Activated CD4-positive, alpha-beta T cell treated with anti-CD3 and anti-CD28 coated beads for 1 hour (primary cell): ENCODE measurements around the gene SMIM35.
A peak's percentile ranks its signal among the peaks of the same experiment; 100 is the strongest.

Source experiments
- DNase-seq: peaks from one replicate; pipeline ENCODE4 v3.0.0-alpha.2; 2020

Gene SMIM35

DNA sequence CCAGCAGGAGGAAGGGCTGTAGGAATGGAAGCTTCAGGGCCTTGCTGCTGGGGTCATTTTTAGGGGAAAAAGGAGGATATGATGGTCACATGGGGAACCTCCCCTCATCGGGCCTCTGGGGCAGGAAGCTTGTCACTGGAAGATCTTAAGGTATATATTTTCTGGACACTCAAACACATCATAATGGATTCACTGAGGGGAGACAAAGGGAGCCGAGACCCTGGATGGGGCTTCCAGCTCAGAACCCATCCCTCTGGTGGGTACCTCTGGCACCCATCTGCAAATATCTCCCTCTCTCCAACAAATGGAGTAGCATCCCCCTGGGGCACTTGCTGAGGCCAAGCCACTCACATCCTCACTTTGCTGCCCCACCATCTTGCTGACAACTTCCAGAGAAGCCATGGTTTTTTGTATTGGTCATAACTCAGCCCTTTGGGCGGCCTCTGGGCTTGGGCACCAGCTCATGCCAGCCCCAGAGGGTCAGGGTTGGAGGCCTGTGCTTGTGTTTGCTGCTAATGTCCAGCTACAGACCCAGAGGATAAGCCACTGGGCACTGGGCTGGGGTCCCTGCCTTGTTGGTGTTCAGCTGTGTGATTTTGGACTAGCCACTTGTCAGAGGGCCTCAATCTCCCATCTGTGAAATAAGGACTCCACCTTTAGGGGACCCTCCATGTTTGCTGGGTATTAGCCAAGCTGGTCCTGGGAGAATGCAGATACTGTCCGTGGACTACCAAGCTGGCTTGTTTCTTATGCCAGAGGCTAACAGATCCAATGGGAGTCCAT, 86.5 kb downstream of the SMIM35 start:
- DNase-seq, result no peak

DNA sequence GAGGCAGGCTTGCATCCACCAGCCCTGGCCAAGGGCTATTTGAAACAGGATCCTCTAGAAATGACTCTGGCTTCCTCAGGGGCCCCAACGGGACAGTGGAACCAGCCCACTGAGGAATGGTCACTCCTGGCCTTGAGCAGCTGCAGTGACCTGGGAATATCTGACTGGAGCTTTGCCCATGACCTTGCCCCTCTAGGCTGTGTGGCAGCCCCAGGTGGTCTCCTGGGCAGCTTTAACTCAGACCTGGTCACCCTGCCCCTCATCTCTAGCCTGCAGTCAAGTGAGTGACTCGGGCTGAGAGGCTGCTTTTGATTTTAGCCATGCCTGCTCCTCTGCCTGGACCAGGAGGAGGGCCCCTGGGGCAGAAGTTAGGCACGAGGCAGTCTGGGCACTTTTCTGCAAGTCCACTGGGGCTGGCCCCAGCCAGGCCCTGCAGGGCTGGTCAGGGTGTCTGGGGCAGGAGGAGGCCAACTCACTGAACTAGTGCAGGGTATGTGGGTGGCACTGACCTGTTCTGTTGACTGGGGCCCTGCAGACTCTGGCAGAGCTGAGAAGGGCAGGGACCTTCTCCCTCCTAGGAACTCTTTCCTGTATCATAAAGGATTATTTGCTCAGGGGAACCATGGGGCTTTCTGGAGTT, 87.3 kb downstream of the SMIM35 start:
- DNase-seq, result no peak

DNA sequence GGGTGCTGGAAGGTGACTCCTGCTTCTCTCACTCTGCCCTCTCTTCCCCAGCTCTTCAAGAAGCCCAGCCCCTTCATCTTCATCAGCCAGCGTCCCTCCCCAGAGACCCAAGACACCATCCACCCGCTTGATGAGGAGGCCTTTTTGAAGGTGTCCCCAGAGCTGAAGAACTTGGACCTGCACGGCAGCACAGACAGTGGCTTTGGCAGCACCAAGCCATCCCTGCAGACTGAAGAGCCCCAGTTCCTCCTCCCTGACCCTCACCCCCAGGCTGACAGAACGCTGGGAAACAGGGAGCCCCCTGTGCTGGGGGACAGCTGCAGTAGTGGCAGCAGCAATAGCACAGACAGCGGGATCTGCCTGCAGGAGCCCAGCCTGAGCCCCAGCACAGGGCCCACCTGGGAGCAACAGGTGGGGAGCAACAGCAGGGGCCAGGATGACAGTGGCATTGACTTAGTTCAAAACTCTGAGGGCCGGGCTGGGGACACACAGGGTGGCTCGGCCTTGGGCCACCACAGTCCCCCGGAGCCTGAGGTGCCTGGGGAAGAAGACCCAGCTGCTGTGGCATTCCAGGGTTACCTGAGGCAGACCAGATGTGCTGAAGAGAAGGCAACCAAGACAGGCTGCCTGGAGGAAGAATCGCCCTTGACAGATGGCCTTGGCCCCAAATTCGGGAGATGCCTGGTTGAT, 88.0 kb downstream of the SMIM35 start:
- no peak for DNase-seq

DNA sequence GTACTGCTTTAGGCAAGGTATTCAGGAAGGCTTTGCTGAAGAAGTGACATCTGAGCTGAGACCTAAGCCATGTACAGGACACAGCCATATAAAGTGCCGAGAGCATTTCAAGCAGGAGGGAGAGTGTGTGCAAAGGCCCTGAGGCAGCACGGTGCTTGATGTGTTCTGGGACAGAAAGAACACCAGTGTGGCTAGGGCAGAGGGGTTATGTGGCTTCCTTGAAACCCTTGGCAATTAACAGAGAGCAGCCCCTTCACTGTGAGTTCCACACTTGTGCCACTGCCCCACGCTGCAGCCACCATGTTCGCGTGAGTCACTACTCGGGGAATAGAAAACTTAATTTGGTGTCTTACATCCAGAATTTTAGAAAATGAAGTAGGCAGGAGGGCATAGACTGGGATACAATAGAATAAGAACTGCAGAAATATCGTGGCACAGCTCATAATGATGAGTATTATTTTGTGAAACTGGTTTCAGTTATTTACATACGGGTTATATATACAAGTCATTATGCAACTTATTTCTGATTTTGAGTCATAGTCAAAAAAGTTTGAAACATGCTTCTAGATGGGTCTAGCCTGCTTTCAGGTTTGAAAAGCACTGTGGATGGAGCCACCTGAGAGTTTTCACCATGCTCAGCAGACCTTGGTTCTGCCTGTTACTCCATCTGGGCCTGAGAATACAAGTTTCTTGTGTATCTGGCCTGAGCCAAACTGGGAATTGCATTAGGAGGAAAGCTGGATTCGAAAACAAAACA, 88.8 kb downstream of the SMIM35 start:
- DNase-seq, result no peak

DNA sequence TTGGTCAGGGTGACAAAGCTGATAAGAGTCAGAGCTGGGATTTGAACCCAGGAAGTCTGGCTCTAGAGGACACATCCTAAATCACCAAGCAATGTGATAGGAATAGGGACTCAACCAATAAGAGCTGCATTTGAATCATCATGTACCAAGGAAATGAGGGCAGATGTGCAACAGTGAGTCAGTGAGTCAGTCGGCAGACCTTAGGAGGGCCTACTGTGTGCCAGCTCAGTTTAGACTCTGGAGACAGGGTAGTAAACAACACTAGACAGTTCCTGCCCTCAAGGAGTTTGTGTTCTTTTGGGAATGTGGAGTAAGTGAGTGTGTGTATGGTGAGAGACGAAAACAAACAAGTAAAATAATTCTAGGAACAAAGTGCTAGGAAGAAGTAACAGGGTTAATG, 89.4 kb downstream of the SMIM35 start:
- DNase-seq, result no peak

DNA sequence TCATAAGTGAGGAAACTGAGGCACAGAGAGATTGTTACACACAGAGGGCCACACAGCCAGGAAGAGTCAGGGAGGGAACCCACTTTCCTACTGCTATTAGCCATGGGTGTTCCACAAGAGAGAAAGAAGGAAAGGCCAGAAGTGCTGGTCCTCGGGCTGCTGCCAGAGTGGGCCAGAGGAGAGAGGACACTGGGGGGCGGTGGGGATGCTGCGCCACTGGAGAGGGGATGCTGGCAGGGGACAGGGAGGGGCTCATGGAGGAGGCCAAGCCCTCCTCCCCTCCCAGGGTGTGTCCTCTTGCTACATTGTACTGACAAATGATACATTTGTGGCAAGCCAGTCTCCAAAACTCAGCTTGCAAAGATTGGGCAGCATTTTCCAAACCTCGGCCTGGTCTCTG, 90.7 kb downstream of the SMIM35 start:
- no peak for DNase-seq

DNA sequence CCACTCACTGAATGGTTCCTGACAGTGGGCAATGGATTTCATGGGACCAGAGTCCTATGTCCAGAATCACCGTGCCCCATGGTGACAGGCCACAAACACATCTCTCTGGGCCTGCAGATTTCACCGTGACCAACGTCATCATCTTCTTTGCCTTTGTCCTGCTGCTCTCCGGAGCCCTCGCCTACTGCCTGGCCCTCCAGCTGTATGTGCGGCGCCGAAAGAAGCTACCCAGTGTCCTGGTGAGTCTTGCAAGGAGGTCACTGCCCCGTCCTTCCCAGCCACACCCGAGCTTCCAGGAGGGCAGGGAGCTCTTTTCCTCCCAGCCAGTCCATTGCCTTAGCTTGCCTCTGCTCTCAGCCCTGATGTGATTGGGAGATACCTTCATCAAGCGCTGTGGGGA, 91.3 kb downstream of the SMIM35 start:
- DNase-seq, result no peak

DNA sequence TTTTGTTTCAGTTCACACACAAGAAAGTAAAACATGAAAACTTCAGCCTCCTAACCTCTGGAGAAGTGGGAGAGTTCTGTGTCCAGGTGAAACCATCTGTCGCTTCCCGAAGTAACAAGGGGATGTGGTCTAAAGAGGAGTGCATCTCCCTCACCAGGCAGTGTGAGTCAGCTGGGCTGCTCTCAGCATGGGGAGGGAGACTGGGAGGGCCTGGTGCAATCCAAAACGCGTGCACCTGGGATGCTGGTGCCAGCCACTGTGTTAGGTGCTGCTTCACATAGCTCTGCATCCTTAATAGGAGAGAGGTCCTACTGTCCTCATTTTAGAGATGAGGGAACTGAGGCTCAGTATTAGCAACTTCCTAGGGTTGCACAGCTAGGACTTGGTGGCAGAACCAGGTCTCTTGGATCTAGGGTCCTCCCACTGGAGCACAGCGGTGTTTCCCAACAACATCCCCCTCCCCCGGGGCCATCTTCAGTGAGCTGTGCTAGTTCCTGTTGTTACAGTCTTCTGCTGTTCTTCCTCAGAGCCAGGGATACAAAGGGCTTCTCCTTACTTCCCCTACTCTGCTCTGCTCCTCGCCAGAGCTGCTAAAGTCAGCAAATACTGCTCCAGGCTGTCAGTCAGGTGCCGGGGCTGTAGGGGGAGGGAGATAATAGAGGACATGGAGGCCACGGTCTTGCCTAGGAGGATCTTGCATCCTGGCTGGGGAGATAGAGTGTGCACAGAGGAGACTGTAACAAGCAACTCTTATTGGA, 92.6 kb downstream of the SMIM35 start:
- no peak for DNase-seq

DNA sequence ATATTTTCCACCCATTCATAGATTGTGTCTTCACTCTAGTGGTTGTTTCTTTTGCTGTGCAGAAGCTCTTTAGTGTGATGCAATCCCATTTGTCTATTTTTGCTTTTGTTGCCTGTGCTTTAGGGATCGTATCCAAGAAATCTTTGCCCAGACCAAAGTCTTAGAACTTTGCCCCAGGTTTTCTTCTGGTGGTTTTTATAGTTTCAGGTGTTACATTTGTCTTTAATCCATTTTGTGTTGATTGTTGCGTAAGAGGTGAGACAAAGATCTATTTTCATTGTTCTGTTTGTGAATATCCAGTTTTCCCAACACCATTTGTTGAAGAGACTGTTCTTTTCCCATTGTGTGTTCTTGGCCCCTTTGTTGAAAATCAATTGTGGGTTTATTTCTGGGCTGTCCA, 94.1 kb downstream of the SMIM35 start:
- DNase-seq, result no peak

DNA sequence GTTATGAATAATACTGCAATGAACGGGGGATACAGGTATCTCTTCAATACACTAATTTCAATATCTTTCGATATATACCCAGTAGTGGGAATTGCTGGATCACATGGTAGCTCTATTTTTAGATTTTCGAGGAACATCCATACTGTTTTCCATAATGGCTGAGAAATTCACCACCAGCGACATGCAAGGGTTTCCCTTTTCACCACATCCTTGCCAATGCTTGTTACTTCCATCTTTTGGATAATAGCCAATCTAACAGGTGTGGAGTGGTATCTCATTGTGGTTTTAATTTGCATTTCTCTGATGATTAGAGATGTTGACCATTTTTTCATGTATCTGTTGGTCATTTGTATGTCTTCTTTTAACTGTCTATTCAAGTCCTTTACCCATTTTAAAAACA, 94.6 kb downstream of the SMIM35 start:
- no peak for DNase-seq

DNA sequence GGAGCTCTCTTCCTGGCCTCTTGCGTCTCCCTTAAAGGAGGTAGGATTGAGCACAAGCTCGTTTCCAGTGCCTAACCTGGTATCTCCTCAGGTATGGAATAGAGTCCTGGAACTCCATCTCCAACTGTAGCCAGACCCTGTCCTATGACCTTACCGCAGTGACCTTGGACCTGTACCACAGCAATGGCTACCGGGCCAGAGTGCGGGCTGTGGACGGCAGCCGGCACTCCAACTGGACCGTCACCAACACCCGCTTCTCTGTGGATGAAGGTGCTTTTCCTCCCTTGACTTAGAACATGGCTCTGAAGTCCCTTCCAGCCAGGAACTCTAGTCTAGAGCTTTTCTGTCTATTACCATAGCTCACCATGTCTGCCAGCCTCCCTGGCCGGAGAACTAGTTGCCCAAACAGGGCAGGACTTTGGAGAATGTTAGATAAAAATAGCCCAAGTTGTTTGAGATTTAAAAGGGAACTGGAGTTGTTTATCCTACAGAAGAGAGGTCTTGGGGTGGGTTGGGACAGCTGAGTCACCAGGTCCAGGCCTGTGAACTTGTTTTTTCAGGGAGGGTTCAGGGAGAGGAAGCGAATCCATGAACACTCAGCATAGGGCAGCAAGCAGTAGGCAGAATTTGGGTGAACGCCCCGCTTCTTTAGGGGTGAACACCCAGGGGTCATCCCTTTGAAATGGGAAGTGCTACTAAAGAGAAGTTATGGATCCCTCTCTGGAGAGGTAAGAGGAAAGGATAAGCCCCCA, 97.2 kb downstream of the SMIM35 start:
- DNase-seq, result no peak

DNA sequence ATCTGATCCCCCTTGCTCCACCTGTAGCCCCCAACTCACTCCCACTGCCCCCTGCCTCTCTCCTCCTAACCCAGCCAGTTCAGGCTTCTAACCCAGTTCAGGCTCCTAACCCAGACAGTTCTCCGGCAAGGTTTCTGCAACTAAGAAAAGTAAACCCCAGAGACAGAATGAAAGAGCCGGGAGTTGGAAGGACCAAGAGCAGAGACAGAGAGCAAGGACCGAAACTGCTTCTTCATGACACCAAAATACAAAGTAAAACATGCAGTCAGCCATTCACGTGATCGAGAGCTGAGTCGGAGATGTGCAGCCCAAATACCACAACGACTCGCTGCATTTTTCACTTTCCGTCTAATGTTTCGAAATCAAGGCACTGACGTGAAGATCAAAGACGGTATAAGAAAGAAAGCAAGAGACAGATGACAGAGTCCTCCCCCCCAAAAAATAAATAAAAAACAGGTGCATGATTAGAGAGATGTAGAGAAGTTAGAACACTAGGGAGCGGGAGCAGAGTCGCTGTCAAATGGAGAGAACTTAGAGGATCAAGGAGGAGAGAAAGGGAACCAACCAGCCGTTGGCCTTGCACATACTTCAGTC, 99.7 kb downstream of the SMIM35 start:
- DNase-seq, result peak; percentile 40

DNA sequence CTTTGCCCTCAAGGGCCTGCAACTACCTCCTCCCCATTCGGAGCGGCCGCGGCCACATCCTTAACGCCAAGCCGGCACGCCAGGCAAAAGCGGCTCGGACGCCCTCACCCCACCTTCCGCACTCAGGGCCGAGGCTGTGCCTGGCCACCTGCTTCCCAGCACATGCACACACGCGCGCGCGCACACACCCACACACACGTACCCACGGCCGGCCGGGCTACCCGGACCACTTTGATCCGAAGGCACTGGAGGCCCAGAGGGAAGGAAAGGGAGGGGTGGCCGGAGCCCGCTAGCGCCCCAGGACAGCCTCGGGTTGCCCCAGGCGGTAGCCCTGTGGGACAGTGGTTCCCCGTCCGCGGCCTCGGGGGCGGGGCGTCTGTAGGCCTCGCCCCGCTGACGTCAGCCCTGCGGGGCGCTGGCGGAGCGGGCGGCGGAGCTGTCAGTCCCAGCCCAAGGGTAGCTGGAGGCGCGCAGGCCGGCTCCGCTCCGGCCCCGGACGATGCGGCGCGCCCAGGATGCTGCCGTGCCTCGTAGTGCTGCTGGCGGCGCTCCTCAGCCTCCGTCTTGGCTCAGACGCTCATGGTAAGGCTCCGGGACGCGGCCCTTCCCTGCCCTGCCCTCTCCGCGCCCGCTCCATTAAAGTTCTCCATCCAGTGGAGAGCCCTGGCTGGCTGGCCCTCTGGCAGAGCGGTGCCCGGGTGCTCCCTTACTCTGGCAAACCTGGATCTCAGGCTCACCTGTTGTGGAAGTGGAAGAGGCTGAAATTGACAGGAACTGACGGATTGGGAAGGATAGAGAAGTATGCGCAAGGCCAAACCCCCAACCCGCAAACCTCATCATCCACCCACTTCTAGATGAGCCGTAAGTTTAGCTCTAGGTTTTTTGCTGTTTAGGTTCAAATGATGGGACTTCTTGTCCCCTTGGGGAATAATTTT, 100.5 kb downstream of the SMIM35 start, which contains the start of gene IL10RA:
IL10RA (plus strand) TSS at position 442 of the 935 bp plus-strand sequence; CDS start at position 516, 74 bp downstream.
- DNase-seq, result peak; percentile 73

DNA sequence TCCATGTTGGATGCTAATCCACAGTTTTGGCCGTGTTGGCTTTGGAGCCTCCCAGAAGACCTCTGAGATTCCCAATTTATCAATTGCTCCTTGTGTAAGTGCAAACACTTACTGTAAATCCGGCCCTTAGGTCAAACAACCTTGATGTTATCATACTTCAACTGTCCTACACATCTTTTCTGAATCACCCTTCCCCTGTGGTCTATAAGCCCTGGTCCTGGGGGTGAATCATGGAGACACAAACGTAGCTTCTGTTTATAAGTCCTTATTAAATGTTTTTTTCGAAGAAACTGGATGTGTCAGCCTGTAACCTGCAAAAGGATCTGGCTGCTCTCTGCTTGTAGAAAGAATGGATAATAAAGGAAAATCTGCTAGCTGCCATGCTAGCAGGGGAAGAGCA, 102.3 kb downstream of the SMIM35 start:
- DNase-seq, result no peak

DNA sequence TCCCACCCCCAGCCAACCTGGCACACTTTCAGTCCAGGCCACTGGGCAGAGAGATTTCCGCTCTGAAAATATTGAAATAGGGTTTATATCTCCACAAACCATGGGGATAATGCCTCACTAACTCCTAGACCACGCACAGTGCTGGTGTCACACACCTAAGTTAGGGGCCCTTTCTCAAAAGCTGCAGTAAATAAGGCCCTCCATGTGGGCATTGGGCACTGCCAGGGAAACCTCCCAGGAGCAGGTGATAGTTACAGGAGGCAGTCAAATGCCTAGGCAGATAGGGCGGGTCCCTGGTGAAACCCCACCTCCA, 103.6 kb downstream of the SMIM35 start:
- DNase-seq, result no peak

DNA sequence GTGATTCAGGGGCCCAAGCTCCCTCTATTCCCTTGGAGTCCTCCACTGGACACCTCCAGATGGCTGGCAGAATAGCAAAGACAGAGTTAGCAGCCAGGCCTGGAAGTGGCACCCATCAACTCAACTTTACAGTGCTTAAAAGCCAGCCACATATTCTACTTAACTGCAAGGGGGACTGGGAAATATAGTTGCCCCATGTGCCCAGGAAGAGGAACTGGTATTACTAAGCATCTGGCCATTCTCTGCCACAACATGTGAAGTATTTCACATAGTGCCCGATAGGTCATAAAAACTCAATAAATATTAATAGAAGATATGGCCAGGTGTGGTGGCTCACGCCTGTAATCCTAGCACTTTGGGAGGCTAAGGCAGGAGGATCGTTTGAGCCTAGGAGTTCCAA, 106.0 kb downstream of the SMIM35 start:
- DNase-seq, result no peak

DNA sequence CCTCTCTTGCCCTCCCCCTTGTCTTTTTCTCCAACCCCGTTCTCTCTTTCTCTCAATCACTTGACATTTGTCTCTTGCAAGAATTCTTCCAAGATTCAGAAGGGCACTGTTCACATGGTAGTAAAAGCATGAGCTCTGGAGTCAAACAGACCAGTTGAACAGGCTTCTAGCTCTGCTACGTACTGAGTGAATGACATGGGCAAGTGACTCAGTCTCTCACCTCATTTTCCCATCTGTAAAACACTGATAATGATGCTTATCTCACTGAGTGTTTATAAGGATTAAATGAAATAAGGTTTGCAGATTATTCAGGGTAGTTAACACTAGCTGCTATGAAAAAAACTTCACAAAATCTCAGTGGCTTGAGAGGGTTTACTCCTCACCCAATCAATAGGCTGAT, 106.5 kb downstream of the SMIM35 start:
- no peak for DNase-seq

DNA sequence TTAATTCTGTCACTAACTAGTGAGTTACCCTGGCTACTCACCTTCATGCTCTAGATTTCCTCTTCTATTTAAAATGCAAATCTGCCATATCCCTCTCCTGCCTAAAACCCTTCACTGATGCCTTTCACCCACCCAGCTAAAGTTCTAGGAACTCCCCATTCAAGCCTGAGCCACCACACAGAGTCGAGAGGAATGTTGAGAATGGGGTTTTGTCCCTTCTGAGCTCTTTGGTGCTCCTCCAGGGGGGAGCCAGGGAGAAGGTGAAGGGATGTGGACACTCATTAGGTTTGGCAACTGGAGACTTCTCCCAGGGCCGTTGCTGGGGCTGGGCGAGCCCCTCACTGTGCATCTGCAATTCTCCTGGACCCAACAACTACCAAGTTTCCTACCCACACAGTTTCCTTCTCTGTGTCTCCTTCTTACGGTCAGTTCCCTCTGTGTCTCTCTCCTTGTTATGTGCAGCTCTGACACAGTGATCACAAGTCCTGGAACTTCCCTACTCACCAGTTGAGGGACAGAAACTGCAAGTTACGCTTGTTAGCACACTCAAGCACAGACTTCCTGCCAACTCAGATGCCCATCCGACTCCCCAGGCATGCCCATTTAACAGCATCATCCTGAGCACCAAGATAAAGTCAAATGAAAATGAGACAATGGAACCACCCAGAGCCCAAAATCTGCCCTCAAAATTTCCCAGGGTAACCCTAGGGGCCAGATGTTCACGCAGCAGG, 107.1 kb downstream of the SMIM35 start:
- DNase-seq, result no peak

DNA sequence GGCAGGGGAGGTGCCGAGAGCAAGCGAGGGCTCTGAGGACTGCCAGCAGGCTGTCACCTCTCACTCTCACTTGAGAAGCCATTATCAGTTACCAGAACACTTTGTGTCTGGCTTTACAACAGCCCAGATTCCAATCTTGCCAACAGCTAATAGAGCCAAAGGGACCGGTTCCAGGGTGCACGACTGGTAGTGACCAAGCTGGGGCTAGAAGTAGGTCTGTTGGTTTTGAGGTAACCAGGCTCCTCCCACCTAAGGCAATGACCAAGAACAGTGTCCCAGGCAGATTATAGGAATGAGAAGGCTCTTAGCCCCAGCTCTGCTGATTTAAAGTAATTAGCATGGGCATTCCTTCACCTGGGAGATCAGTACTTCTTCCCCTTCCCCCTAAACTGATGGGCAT, 107.8 kb downstream of the SMIM35 start:
- DNase-seq, result no peak
